GM15510 (cell line): ENCODE data around the gene DBN1.

ENCODE experiments used
- POLR2A ChIP-seq: IDR thresholded peaks from 3 replicates; pipeline ENCODE4 v1.6.1; 2011; ENCODE audit warnings: borderline replicate concordance; ENCODE audit not compliant: insufficient read length; ENCODE audit errors: extremely low read depth

The DBN1 gene

DNA sequence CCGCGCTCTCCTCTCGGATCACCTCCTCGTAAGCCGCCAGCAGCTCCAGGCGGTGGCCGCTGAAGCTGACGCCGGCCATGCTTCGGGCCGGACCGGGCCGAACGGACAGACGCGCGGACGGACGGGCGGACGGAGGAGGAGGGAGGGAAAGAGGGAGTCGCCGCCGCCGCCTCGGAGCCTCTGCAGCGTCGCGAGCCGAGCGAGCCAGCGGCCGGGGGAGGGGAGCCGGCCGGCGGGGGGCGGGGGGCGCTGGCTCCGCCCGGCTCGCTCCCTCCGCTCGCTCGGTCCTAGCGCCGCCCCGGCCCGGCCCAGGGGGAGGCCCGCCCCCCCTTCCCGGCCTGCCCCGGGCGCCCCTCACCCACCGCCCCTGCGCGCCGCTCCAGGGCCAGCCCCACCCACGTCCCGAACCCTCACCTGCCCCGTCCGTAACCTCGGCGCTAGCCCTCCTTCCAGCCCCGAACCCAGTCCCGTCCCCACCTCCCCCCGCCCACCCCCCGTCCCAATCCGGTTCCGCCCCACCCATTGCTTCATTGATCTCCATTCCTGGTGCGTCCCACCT, at the start of gene DBN1:
TSS of gene DBN1 (minus strand) at position 192 of the 559 bp plus-strand sequence. CDS start at position 79, 113 bp downstream.
- TF ChIP-seq POLR2A: no peak

DNA sequence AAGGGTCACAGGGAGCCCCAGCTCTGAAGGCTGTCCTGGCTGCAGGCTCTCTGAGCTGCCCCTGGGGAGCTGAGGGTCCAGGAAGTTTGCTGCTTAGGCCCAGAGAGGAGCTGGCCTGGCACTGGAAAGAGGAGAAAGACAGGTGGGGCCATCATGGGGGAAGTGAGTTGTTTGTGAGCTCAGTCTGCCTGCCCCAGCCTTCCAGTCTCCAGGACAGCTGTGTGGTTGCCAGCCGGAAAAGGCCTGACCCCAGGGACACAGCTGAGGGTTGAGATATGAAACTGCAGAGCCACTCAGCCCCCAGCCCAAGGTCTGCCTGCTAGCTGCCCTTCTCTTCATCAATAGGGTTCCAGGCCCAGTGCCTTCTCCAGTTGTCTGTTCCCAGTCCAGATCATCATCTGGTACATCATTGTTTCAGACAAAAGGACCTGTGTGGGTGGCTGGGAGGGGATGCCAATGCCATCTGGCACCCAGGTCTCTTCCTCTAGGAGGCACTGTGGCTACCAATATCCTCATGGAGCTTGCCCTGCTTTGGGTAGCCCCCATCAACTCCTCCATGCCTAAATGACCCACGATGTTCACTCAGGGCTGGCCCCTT, 47.6 kb upstream of the DBN1 start:
- TF ChIP-seq POLR2A: no peak

DNA sequence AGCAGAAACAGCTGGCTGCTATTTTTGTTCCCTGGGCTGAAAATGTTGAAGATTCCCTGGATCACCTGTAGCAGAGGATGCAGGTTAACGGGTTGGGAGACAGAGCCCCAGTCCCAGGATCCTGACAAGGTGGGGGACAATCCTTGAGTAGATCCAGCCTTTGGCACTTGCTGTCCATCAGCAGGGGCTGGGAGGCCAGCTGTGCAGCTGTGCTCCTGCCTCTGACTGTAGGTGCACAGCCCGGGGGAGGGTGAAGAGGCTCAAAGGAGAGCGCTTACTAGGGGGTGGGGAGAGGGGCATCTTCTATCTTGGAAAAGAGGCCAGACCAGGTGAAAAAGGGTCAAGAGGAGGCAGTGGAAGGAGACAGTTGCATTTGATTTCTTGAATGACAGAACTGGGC, 46.8 kb upstream of the DBN1 start:
- TF ChIP-seq POLR2A: no peak

DNA sequence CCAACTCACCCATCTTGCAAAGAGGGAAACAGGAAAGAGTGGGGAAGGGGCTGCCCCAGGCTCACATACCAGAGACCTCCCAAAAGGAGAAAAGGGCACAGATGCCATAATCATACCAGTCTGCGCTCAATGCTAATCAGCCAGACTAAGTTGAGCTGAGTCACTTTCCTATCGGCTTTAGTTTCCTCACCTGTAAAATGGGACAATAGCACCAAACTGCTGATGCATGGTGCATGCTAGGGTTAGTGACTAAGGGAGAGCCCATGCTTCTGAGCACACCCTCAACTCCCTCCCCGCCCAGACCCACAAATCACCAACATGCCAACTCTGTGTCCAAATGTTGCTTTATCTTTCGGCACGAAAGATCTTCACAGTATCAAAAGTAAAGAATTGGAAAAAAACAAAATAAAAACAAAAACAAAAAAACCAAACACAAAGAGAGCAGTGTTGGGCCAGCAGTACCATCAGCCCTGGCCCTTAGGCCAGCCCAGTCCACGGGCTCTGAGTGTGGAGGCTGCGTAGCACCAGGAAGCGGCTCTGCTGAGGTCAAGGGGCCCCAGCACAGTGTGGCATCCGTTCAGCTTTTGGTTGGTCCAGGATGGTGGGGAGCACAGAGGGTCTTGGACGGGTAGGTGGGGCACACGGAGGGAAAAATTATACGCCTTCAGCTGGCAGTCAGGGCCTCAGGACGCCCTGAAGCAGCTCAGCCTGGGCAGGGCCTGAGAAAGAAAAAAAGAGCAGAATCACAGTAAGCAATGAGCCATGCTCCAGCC, 46.2 kb upstream of the DBN1 start:
- no peak for TF ChIP-seq POLR2A

DNA sequence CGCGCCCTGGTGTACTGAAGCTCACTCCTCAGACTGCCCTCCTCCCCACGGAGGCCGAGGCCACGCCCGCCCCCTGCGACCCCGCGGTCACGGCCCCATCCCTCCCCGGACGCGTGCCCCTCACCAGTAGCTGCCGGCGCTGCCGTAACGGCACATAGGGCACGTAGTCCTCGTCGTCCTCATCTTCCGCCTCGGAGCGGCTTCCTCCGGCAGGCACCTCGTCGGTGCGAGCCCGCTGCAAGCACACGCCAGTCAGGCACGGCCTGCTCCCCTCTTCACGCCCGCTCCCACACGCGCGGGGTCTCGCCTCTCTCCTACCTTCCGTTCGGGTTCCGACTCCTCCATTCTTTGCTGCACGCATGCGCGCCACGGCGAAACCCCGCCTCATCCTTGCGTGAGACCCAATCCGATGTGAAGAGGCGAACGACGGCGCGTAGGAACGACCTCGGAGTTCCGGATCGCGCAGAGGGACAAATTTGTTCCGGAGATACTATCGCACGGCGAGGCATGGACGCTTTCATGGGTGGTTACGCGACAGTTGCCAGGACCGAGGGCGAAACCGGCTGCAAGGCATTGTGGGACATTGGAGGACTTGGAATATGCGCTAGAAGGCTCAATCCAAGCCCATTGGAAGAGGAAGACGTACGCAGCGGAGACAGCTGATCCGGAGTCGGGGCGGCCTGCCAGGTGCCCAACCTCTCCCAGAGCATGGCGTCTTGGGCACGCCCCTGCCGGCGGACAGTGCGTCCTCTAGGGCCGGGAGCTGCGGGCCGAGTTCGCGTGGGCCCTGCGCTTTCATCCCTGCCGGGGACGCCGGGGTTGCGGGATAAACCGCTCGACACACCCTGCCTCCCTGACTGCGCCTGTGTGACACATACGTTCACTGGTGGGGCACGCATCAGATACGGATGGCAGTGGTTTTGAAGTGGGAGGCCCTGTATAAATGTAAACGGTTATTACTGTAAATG, 43.5 kb upstream of the DBN1 start, which contains the start of gene DDX41:
TSS of gene DDX41 (minus strand) at position 361 of the 968 bp plus-strand sequence. CDS start at position 345, 16 bp downstream.
- peak; percentile 55 for TF ChIP-seq POLR2A

DNA sequence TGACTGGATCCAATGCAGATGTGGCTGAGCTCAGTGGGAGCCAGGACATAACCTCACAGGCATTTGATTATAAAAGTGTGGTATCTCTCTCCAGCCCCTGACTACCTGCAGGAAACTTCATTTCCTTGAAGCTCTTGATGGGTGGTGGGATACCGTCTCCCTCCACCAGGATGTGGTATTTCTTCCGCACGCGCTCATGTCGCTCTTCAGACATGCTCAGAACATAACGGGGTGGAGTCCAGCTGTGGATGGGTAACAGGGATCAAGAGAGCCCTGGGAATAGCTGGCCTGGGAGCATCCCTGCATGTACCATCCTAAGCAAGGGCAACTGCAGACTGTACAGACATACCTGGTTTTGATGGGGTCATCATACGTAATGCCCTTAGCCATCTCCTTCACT, 42.1 kb upstream of the DBN1 start:
- no peak for TF ChIP-seq POLR2A

DNA sequence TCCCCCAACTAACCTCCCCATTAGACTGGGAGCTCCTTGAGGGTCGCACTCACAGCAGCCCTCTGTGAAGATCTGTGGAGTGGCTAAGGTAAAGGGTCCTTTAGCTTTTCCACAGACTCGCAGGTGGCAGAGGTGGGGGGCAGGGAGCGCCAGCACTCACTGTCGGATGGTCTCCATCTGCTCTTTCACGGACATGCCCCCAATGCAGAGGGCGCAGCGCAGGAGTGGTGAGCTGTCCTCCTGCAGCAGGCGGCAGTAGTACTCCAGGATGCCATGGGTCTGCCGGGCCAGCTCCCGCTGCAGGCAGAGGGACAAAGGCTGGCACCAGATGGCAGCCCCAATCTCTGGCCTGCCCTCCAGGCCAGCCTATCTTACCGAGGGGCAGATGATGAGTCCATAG, 41.1 kb upstream of the DBN1 start:
- no peak for TF ChIP-seq POLR2A

DNA sequence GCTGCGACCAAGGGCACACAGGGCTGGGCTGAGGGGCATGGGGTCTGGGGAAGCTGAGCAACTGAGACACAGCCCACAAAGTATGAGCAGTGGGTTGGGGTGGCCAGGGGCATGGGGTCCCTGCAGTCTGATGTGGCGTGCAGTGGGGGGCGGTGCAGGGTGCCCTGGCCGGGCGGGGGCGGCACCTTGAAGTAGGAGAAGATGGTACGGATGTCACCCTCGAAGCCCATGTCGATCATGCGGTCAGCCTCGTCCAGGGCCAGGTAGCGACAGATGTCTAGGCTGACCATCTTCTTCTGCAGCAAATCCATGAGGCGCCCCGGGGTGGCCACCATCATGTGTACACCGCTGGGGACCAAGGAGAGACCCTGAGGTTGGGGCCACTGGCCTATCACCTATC, 40.1 kb upstream of the DBN1 start:
- no peak for TF ChIP-seq POLR2A

DNA sequence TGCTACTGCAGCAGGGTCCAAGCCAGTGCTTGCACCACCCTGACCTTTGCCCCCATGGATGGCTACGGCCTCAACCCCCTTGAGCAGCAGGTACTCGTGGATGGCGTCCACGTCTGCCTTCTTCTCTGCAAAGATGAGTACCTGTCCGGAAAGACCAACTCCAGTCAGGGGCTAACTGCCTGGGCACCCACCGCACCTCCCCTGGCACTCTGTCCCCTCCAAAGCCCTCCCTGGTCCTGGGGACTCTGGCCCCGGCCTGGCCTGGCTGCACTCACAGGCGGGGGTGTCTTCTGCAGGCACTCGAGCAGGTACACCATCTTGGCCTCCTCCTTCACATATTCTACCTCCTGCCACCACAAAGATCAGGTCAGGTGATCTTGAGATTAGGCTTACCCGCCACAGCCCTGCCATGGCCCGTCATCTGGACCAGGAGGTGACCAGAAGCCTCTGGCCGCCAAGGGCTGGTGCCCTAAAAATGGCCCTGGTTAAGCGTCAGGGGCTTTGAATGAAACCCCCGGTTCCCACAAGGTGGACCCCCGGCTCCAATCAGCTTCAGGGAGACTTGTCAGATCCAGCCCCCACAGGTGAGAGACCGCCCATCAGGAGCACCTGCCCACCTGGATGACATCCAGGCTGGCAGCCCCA, 39.4 kb upstream of the DBN1 start:
- TF ChIP-seq POLR2A: no peak

DNA sequence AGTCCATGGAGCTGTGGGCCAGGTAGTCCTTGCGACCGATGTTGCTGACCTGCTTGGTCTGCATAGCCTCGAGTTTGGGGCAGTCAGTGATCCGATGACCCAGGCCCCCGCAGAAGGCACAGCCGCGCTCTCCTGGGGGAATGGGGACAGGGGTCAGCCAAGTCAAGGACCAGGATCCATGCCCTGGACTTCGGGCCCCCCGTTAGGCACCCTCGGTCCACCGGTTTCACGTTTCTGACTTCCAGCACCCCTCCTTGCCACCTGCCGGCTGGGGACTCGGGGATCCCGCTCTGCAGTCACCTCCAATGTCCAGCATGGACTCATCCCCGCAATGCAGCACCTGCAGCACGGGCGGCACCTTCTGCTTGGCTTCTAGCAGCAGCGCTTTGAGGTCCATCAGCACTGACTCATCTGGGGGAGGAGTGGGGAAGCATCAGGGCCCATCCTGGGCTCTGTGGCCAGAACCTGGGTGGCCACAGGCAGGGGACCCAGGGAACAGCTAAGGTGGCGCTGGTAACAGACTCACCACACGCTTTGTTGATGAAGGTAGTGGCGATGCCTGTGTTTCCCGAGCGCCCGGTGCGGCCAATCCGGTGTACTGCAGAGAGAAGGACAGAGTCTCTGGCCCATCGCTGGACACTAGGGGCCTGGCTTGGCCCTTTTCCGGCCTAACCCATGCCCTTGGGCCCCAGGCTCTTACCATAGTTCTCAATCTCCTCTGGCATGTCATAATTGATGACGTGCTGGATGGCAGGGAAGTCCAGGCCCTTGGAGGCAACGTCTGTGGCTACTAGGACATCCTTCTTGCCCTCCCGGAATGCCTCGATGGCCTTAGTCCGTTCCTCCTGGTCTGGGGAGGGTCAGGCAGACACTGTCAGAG, 38.6 kb upstream of the DBN1 start:
- TF ChIP-seq POLR2A: no peak

DNA sequence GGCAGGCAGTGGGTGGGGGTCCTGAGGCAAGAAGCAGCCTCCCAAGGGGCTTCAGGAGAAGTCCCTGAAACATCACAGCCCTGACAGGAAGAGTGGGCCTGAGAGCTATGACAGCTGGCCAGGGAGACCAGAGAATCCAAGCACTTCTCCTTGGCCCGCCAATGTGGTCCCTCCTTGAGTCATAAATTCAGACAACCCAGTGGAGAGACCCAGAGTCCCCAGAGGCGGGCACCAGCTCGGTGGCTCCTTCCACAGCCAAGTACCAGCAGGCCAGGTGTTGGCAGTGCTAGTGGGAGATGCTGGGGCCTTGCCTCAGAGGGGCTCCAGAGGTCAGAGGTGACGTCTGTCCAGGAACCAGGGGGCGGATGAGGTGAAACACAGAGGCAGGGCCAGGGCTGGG, 37.7 kb upstream of the DBN1 start:
- no peak for TF ChIP-seq POLR2A

DNA sequence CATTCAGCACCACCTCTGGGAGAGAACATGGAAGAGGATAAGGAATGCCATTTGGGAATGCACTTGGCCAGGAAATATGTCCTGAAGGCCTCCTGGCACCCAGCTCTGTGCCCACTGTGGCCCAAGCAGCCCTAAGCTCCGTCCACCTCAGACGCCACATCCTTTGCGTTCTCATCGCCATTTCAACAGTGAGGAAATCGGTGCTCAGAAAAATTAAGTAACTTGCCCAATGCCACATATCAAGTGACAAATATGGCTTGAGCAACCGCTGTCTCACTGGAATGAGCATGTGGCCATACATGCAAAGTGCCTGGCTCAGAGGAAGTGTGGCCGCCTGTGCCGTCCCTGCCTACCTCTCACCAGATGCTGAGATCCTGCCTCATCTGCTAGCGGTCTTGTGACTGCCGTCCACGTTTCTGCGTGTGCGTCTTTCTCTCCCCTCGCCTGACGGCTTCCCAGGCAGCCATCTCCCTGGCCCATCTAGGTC, 37.2 kb upstream of the DBN1 start:
- TF ChIP-seq POLR2A: peak; percentile 48

DNA sequence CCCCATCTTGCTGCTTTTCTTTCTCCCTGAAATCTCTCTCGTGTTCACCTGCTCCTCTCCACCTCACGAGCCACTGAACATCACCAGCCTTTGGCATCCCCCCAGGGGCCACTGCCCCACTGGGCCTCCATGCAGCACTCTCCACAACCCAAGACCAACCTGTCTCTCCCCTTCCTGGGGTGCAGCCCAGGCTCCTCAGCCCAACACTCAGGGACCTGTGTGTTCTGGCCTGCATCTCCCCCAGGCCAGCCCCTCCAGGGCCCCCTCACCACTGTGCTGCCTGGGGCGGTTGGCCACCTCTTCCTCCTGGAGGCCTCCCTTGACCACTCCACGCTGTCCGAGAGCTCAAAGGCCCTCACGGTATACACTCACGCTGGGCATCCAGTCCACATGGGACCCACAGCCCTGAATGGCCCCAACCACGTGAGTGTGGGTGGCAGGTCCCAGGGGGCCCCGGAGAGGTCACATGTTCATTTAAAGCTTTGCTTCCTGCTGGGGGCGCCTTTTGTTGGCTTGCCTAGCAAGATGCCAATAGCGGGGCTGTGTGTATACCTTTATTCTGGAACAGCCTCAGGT, 36.6 kb upstream of the DBN1 start:
- TF ChIP-seq POLR2A: peak; percentile 45
